ENCODE results near the gene HARS1. TPM values are rescaled to one million over a fixed set of nuclear protein-coding genes. Genes with fewer than 3 reads are reported as not detected.
A peak's percentile ranks its signal among the peaks of the same experiment; 100 is the strongest.

The HARS1 gene
- total RNA-seq (10 to 100 TPM; 58.7 to 63.9 TPM), polyA plus RNA-seq (ENCODE audit: insufficient read depth, low read depth, low replicate concordance) (73.4 TPM)
- long read RNA-seq, donor 1, transcript HARS-215 (13 exons, 1,945 nt), result major isoform, 19 of 295 reads
- long read RNA-seq, donor 1, partial matches to known transcripts, result 223 of 295 reads
- long read RNA-seq, donor 1, other reads (novel, unspliced or antisense), result 46 of 295 reads
- long read RNA-seq, donor 2, transcript HARS-215 (13 exons, 1,945 nt), result major isoform, 15 of 121 reads
- long read RNA-seq, donor 2, partial matches to known transcripts, result 79 of 121 reads
- long read RNA-seq, donor 2, other reads (novel, unspliced or antisense), result 24 of 121 reads

- Histone ChIP-seq H3K4me1 (peaks cover 15% of the 10 kb centered on the region), H3K27me3 (no peaks in the 10 kb centered on the region), H3K9me3 (no peaks in the 10 kb centered on the region), H3K4me3 (peak within 1 kb of the TSS; percentile 70 to 83), H3K36me3 (ENCODE audit: low read depth, missing control alignments) (no peaks in the 10 kb centered on the region), H3K27ac (peak within 1 kb of the TSS; percentile 18 to 63)
- 0 to 2% methylated on average over 37 to 61 of the region's 61 CpGs for WGBS, 2 donors
- intact Hi-C loops (cut with DNase I; ENCODE audit: low total_unique reads), result no loop called here
- DNase-seq, result peak; percentile 96
- no peak for TF ChIP-seq POLR2A (IDR thresholded peaks at IDR 0.05)
- no peak for TF ChIP-seq CTCF (IDR thresholded peaks at IDR 0.05)
These were observed at the start of gene HARS1, which contains the start of gene HARS2 for GRCh38 chr5:140690941-140691924. TSS of gene HARS1 (minus strand) at chr5:140691370. CDS start at chr5:140691304, 66 bp downstream. TSS of gene HARS2 (plus strand) at chr5:140691455. CDS start at chr5:140691649, 194 bp downstream.

- 68 to 78% methylated on average over 1 of the region's 1 CpG for WGBS, 2 donors
- DNase-seq, result no peak
- no peak overlapping the region for H3K4me3 ChIP-seq
- intact Hi-C loops (cut with DNase I; ENCODE audit: low total_unique reads), result no loop called here
- no peaks in the 10 kb centered on the region for H3K9me3 ChIP-seq
- H3K27me3 ChIP-seq, result no peaks in the 10 kb centered on the region
- no peaks in the 10 kb centered on the region for H3K4me1 ChIP-seq
- H3K36me3 ChIP-seq (ENCODE audit: low read depth, missing control alignments), result no peaks in the 10 kb centered on the region
- no peak overlapping the region for H3K27ac ChIP-seq
- TF ChIP-seq POLR2A (IDR thresholded peaks at IDR 0.05) (no peak), CTCF (IDR thresholded peaks at IDR 0.05) (no peak)
These were observed 46.3 kb upstream of the HARS1 start for GRCh38 chr5:140737486-140737885.

- H3K27ac ChIP-seq, result no peak overlapping the region
- H3K9me3 ChIP-seq, result no peaks in the 10 kb centered on the region
- H3K27me3 ChIP-seq, result no peaks in the 10 kb centered on the region
- no peak for DNase-seq
- H3K36me3 ChIP-seq (ENCODE audit: low read depth, missing control alignments), result no peaks in the 10 kb centered on the region
- TF ChIP-seq CTCF (IDR thresholded peaks at IDR 0.05) (no peak), POLR2A (IDR thresholded peaks at IDR 0.05) (no peak)
- WGBS, 2 donors, result 66 to 68% methylated on average over 7 of the region's 7 CpGs
- intact Hi-C loops (cut with DNase I; ENCODE audit: low total_unique reads), result no loop called here
- H3K4me3 ChIP-seq, result no peak overlapping the region
- no peaks in the 10 kb centered on the region for H3K4me1 ChIP-seq
These were observed 43.2 kb upstream of the HARS1 start for GRCh38 chr5:140734354-140734753.

- Histone ChIP-seq H3K27me3 (no peaks in the 10 kb centered on the region), H3K4me3 (no peak overlapping the region), H3K27ac (no peak overlapping the region), H3K4me1 (no peaks in the 10 kb centered on the region), H3K9me3 (no peaks in the 10 kb centered on the region), H3K36me3 (ENCODE audit: low read depth, missing control alignments) (no peaks in the 10 kb centered on the region)
- intact Hi-C loops (cut with DNase I; ENCODE audit: low total_unique reads), result no loop called here
- WGBS, 2 donors, result 56 to 67% methylated on average over 4 of the region's 4 CpGs
- DNase-seq, result no peak
- no peak for TF ChIP-seq POLR2A (IDR thresholded peaks at IDR 0.05)
- TF ChIP-seq CTCF (IDR thresholded peaks at IDR 0.05), result no peak
These were observed 41.9 kb upstream of the HARS1 start for GRCh38 chr5:140733098-140733497.
